ENCODE measurements around the gene ZBED3.

Gene ZBED3

GRCh38 chr5:77065256-77065655 is 21.8 kb downstream of the ZBED3 start:
- DNase-seq (ENCODE audit: low read depth) = no peak
- no peak overlapping the region for H3K4me3 ChIP-seq (replicated peaks; ENCODE audit: low read depth, low read length)
- no peak for TF ChIP-seq CTCF (IDR thresholded peaks at IDR 0.05; ENCODE audit: low read length, missing control alignments)

GRCh38 chr5:77064040-77064439 is 23.0 kb downstream of the ZBED3 start:
- no peak for TF ChIP-seq CTCF (IDR thresholded peaks at IDR 0.05; ENCODE audit: low read length, missing control alignments)
- H3K4me3 ChIP-seq (replicated peaks; ENCODE audit: low read depth, low read length) = no peak overlapping the region
- no peak for DNase-seq (ENCODE audit: low read depth)

- no peak overlapping the region for H3K4me3 ChIP-seq (replicated peaks; ENCODE audit: low read depth, low read length)
- DNase-seq (ENCODE audit: low read depth) = no peak
- TF ChIP-seq CTCF (IDR thresholded peaks at IDR 0.05; ENCODE audit: low read length, missing control alignments) = no peak
Observed at GRCh38 chr5:77046416-77047073, 40.5 kb downstream of the ZBED3 start.

GRCh38 chr5:77035950-77036349 is 51.1 kb downstream of the ZBED3 start:
- no peak for DNase-seq (ENCODE audit: low read depth)
- no peak overlapping the region for H3K4me3 ChIP-seq (replicated peaks; ENCODE audit: low read depth, low read length)
- no peak for TF ChIP-seq CTCF (IDR thresholded peaks at IDR 0.05; ENCODE audit: low read length, missing control alignments)

GRCh38 chr5:77033338-77033737 is 53.7 kb downstream of the ZBED3 start:
- H3K4me3 ChIP-seq (replicated peaks; ENCODE audit: low read depth, low read length) = no peak overlapping the region
- TF ChIP-seq CTCF (IDR thresholded peaks at IDR 0.05; ENCODE audit: low read length, missing control alignments) = no peak
- no peak for DNase-seq (ENCODE audit: low read depth)

- no peak for TF ChIP-seq CTCF (IDR thresholded peaks at IDR 0.05; ENCODE audit: low read length, missing control alignments)
Observed at GRCh38 chr5:77032635-77033034, 54.5 kb downstream of the ZBED3 start.

GRCh38 chr5:77031891-77032290 is 55.2 kb downstream of the ZBED3 start:
- DNase-seq (ENCODE audit: low read depth) = no peak
- H3K4me3 ChIP-seq (replicated peaks; ENCODE audit: low read depth, low read length) = no peak overlapping the region
- no peak for TF ChIP-seq CTCF (IDR thresholded peaks at IDR 0.05; ENCODE audit: low read length, missing control alignments)

More at GRCh38 chr5:77032635-77033034, 54.5 kb downstream of the ZBED3 start:
- no peak overlapping the region for H3K4me3 ChIP-seq (replicated peaks; ENCODE audit: low read depth, low read length)
- DNase-seq (ENCODE audit: low read depth) = no peak

All from fibroblast of pulmonary artery (primary cell).